ENCODE data around the gene NR6A1. TPM values are rescaled to one million over a fixed set of nuclear protein-coding genes. Genes with fewer than 3 reads are reported as not detected.

NR6A1 gene
- total RNA-seq, 4 donors from 2014 or later = 9.7 to 14.6 (median 12.5) TPM

DNA sequence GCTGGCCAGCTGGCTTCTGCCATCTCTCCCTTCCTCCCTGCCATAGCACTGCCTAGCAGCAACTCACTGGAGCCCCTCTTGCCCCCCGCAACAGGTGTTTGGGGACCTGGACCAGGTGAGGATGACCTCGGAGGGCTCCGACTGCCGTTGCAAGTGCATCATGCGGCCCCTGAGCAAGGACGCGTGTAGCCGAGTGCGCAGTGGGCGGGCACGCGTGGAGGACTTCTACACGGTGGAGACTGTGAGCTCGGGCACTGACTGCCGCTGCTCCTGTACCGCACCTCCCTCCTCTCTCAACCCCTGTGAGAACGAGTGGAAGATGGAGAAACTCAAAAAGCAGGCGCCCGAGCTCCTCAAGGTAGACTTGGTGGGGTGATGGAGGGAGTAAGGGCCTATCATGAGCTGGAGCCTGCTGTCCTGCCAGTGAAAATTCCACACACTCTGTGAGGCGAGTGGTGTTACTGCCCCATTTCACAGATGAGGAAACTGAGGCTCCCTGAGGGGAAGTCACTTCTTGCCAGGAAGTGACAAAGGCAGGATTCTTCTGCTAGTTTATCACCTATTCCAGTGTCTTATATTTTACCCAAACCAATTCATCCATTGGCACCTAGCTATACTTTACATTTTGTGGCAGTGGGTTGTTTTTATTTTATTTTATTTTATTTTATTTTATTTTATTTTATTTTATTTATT, 15.9 kb upstream of the NR6A1 start:
- no peaks in the 10 kb centered on the region for H3K36me3 ChIP-seq
- H3K4me3 ChIP-seq = no peak overlapping the region
- H3K27me3 ChIP-seq = no peaks in the 10 kb centered on the region
- intact Hi-C loops (cut with DNase I; ENCODE audit: low total_unique reads) (no loop called here), in situ Hi-C loops (cut with MboI; ENCODE audit: low pct_ligation_motif_present in 1 of 4, low pct_unique_long_range_greater_than_20kb in 1 of 4, low sequenced_read_pairs in 3 of 4) (loop anchor here in 2 of 4 donors (25.0 kb wide), 1 partner anchor 350 kb away; the partner anchor contains the start of gene SCAI (in 2 of the 2))
- no peaks in the 10 kb centered on the region for H3K9me3 ChIP-seq
- TF ChIP-seq POLR2A (IDR thresholded peaks at IDR 0.05) = no peak
- no peak for TF ChIP-seq EP300 (IDR thresholded peaks at IDR 0.05; ENCODE audit: low read depth)
- no peak for TF ChIP-seq POLR2AphosphoS5 (IDR thresholded peaks at IDR 0.05)
- TF ChIP-seq, protein P1, sequence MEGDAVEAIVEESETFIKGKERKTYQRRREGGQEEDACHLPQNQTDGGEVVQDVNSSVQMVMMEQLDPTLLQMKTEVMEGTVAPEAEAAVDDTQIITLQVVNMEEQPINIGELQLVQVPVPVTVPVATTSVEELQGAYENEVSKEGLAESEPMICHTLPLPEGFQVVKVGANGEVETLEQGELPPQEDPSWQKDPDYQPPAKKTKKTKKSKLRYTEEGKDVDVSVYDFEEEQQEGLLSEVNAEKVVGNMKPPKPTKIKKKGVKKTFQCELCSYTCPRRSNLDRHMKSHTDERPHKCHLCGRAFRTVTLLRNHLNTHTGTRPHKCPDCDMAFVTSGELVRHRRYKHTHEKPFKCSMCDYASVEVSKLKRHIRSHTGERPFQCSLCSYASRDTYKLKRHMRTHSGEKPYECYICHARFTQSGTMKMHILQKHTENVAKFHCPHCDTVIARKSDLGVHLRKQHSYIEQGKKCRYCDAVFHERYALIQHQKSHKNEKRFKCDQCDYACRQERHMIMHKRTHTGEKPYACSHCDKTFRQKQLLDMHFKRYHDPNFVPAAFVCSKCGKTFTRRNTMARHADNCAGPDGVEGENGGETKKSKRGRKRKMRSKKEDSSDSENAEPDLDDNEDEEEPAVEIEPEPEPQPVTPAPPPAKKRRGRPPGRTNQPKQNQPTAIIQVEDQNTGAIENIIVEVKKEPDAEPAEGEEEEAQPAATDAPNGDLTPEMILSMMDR (IDR thresholded peaks at IDR 0.05) = no peak
- peak; percentile 7 for DNase-seq
- WGBS, 2 donors (ENCODE audit: low coverage in 1 of 2) = 95% methylated on average over 20 of the region's 20 CpGs; no CpG with 5 or more reads in 1 of the 2 donors
- peaks cover 0 to 2% (median 0%) of the 10 kb centered on the region in 4 donors for H3K4me1 ChIP-seq
- no peak overlapping the region for H3K27ac ChIP-seq

- WGBS, 2 donors (ENCODE audit: low coverage in 1 of 2) = 48 to 73% methylated on average over 2 of the region's 2 CpGs
- intact Hi-C loops (cut with DNase I; ENCODE audit: low total_unique reads) = no loop called here
- no peak overlapping the region for H3K4me3 ChIP-seq
- TF ChIP-seq POLR2AphosphoS5 (IDR thresholded peaks at IDR 0.05) (no peak), EP300 (IDR thresholded peaks at IDR 0.05; ENCODE audit: low read depth) (no peak), POLR2A (IDR thresholded peaks at IDR 0.05) (no peak)
- TF ChIP-seq, protein P1 (IDR thresholded peaks at IDR 0.05) = no peak
- peaks cover 0 to 11% (median 2%) of the 10 kb centered on the region in 4 donors for H3K4me1 ChIP-seq
- H3K27me3 ChIP-seq = no peaks in the 10 kb centered on the region
- no peak for DNase-seq
- peak overlapping the region in 1 of 4 donors; percentile 21 for H3K27ac ChIP-seq
- H3K9me3 ChIP-seq = no peaks in the 10 kb centered on the region
- no peaks in the 10 kb centered on the region for H3K36me3 ChIP-seq
- in situ Hi-C loops (cut with MboI; ENCODE audit: low pct_ligation_motif_present in 1 of 4, low pct_unique_long_range_greater_than_20kb in 1 of 4, low sequenced_read_pairs in 3 of 4) = loop anchor here in 2 of 4 donors (25.0 kb wide), 1 partner anchor 353 kb away; the partner anchor contains the start of gene SCAI (in 2 of the 2)
Measured at GRCh38 chr9:124784509-124784908, 13.4 kb upstream of the NR6A1 start.

DNA sequence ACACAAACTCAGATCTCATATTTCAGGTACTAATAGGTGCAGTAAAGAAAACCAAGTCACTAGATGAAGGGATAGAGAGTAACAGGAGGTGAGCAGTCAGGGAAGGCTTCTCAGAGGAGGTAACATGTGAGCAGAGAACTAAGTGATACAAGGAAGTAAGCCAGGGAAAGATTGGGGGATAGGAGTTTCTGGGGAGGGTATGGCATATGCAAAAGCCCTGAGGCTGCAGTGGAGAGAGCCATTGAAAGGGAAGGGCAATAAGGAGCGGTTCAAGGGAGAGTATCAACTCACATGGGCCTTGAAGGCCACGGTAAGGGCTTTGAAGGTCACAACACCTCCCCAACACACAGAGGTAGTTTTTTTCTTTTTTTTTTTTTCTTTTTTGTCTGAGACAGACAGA, 12.7 kb upstream of the NR6A1 start:
- Histone ChIP-seq H3K4me3 (no peak overlapping the region), H3K36me3 (no peaks in the 10 kb centered on the region), H3K9me3 (no peaks in the 10 kb centered on the region), H3K4me1 (peaks cover 0 to 18% (median 7%) of the 10 kb centered on the region in 4 donors), H3K27me3 (no peaks in the 10 kb centered on the region), H3K27ac (peak overlapping the region in 1 of 4 donors; percentile 21)
- TF ChIP-seq POLR2AphosphoS5 (IDR thresholded peaks at IDR 0.05) (no peak), EP300 (IDR thresholded peaks at IDR 0.05; ENCODE audit: low read depth) (no peak), POLR2A (IDR thresholded peaks at IDR 0.05) (no peak)
- TF ChIP-seq, protein P1 (IDR thresholded peaks at IDR 0.05) = no peak
- in situ Hi-C loops (cut with MboI; ENCODE audit: low pct_ligation_motif_present in 1 of 4, low pct_unique_long_range_greater_than_20kb in 1 of 4, low sequenced_read_pairs in 3 of 4) = loop anchor here in 2 of 4 donors (25.0 kb wide), 1 partner anchor 353 kb away; the partner anchor contains the start of gene SCAI (in 2 of the 2)
- WGBS, 2 donors (ENCODE audit: low coverage in 1 of 2) = 89 to 95% methylated on average over 2 of the region's 2 CpGs
- no peak for DNase-seq
- intact Hi-C loops (cut with DNase I; ENCODE audit: low total_unique reads) = no loop called here

- Histone ChIP-seq H3K27me3 (no peaks in the 10 kb centered on the region), H3K27ac (peak overlapping the region in 2 of 4 donors; percentile 7 to 34), H3K4me3 (no peak overlapping the region), H3K4me1 (peaks cover 0 to 24% (median 9%) of the 10 kb centered on the region in 4 donors), H3K9me3 (no peaks in the 10 kb centered on the region), H3K36me3 (no peaks in the 10 kb centered on the region)
- intact Hi-C loops (cut with DNase I; ENCODE audit: low total_unique reads) = no loop called here
- in situ Hi-C loops (cut with MboI; ENCODE audit: low pct_ligation_motif_present in 1 of 4, low pct_unique_long_range_greater_than_20kb in 1 of 4, low sequenced_read_pairs in 3 of 4) = loop anchor here in 2 of 4 donors (25.0 kb wide), 1 partner anchor 354 kb away; the partner anchor contains the start of gene SCAI (in 2 of the 2)
- WGBS, 2 donors (ENCODE audit: low coverage in 1 of 2) = 74 to 83% methylated on average over 3 to 13 of the region's 13 CpGs
- peak; percentile 5 for DNase-seq
- TF ChIP-seq POLR2A (IDR thresholded peaks at IDR 0.05) = no peak
- TF ChIP-seq, protein P1 (IDR thresholded peaks at IDR 0.05) = no peak
Measured at GRCh38 chr9:124782661-124783574, 11.8 kb upstream of the NR6A1 start.
